Progenitor cell of endocrine pancreas (in vitro differentiated cells): ENCODE measurements around the gene SEMA4D. TPM values are rescaled to one million over a fixed set of nuclear protein-coding genes. Genes with fewer than 3 reads are reported as not detected.

Experiments used
- DNase-seq: peaks from one replicate; pipeline ENCODE4 v3.0.0; 2021; ENCODE audit warnings: low spot score; ENCODE audit not compliant: unreplicated experiment
- H3K27ac Mint-ChIP-seq: 2 replicates; pipeline ENCODE4 v1.8.0; 2021; ENCODE audit warnings: mild to moderate bottlenecking, moderate library complexity, mixed read lengths
- H3K27me3 Mint-ChIP-seq: 2 replicates; pipeline ENCODE4 v1.8.0; 2021; ENCODE audit warnings: mixed read lengths
- H3K36me3 Mint-ChIP-seq: 2 replicates; pipeline ENCODE4 v1.8.0; 2022; ENCODE audit warnings: mixed read lengths; ENCODE audit not compliant: insufficient read depth
- H3K4me1 Mint-ChIP-seq: 2 replicates; pipeline ENCODE4 v1.8.0; 2021; ENCODE audit warnings: low read depth, mixed read lengths
- H3K4me3 Mint-ChIP-seq: 2 replicates; pipeline ENCODE4 v1.8.0; 2021; ENCODE audit warnings: low read depth, mild to moderate bottlenecking, moderate library complexity, mixed read lengths
- H3K9me3 Mint-ChIP-seq: 2 replicates; pipeline ENCODE4 v1.8.0; 2021; ENCODE audit warnings: low read depth, mixed read lengths
- CTCF ChIP-seq: fragments of 200-600 bp; sonication (generic); IDR thresholded peaks from one replicate; pipeline ENCODE4 v1.5.0; 2021; ENCODE audit warnings: antibody characterized with exemption, mild to moderate bottlenecking; ENCODE audit not compliant: unreplicated experiment
- total RNA-seq: library from RNA; stranded (reverse); gene quantifications from 2 replicates; pipeline ENCODE4 v1.2.1, GENCODE V29; 2021

The SEMA4D gene
- total RNA-seq, 1 donor from 2014 or later: 63.1 TPM

- Mint-ChIP-seq H3K27me3 (no peaks in the 10 kb centered on the region), H3K4me1 (no peaks in the 10 kb centered on the region), H3K36me3 (peaks cover 4% of the 10 kb centered on the region), H3K27ac (no peak overlapping the region), H3K4me3 (no peak overlapping the region), H3K9me3 (no peaks in the 10 kb centered on the region)
- TF ChIP-seq CTCF: no peak
- DNase-seq: no peak
Observed at GRCh38 chr9:89398621-89399020, 99.3 kb downstream of the SEMA4D start.

DNA sequence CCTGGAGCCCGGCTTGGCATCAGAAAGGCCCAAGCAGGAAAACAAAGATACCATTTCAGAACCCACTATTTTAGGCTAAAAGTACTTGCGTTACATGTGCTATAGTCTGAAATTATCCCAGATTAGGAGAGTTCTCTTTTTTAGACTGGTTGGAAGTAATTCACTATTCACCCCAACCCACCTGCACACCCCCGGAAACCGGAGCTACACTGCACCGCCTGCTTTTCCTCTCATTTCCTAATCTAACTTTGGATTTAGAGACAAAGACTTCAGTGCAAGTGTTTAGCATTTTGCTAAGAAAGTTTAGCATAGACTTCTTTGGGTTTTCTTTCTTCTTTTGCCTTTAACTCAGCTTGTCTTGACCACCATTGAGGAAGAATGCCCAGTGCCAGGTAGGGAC is 100.4 kb downstream of the SEMA4D start:
- no peak for DNase-seq
- no peak for TF ChIP-seq CTCF
- Mint-ChIP-seq H3K36me3 (peaks cover 6% of the 10 kb centered on the region), H3K9me3 (no peaks in the 10 kb centered on the region), H3K4me3 (no peak overlapping the region), H3K4me1 (no peaks in the 10 kb centered on the region), H3K27ac (no peak overlapping the region), H3K27me3 (no peaks in the 10 kb centered on the region)

DNA sequence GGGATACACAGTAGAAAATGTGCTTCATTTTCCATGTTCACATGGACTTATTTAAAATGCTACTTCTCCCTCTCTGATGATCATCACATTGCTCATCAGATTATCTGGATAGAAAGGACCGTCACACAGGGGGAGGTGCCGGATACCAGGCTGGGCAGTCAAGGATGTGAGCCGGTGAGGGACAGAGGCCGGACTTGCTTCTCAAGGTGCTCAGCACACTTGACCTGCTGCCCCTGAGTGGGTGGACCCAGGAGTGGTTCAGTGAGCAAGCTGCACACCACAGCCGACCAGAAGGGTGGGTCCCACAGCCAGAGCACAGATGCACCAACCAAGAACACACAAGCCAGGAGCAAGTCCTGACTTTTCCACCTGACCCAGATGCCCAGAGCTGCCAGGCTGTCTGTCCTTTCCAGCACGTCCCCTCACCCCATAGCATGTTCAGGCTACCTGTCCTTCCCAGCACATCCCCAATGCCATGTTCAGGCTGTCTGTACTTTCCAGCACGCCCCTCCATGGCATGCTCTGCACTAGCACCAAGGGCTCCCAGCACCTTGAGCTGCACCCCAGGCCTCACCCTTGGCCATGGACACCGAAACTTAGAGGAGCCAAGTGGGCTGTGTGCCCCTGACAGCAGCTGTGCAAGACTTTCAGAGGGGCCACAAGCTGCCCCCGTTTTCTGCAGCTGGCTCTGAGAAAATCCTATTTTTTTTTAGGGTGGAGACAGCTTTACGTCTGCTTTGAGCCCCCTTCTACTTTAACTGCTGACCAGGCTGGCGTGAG is 101.8 kb downstream of the SEMA4D start:
- Mint-ChIP-seq H3K4me3 (no peak overlapping the region), H3K27me3 (no peaks in the 10 kb centered on the region), H3K4me1 (peaks cover under 1% of the 10 kb centered on the region), H3K36me3 (peaks cover 7% of the 10 kb centered on the region), H3K27ac (no peak overlapping the region), H3K9me3 (no peaks in the 10 kb centered on the region)
- DNase-seq: no peak
- TF ChIP-seq CTCF: no peak

- no peak for TF ChIP-seq CTCF
Observed at GRCh38 chr9:89394412-89394811, 103.5 kb downstream of the SEMA4D start.

GRCh38 chr9:89391585-89391984 is 106.3 kb downstream of the SEMA4D start:
- no peak for DNase-seq
- Mint-ChIP-seq H3K27me3 (no peaks in the 10 kb centered on the region), H3K36me3 (peaks cover 8% of the 10 kb centered on the region), H3K9me3 (no peaks in the 10 kb centered on the region), H3K4me3 (no peak overlapping the region), H3K27ac (no peak overlapping the region), H3K4me1 (peaks cover 7% of the 10 kb centered on the region)
- no peak for TF ChIP-seq CTCF

More at GRCh38 chr9:89394412-89394811, 103.5 kb downstream of the SEMA4D start:
- Mint-ChIP-seq H3K4me3 (no peak overlapping the region), H3K36me3 (peaks cover 10% of the 10 kb centered on the region), H3K4me1 (peaks cover 7% of the 10 kb centered on the region), H3K9me3 (no peaks in the 10 kb centered on the region), H3K27ac (no peak overlapping the region), H3K27me3 (no peaks in the 10 kb centered on the region)
- DNase-seq: no peak
